HCT116 (cell line): ENCODE measurements around the gene TEKT2. TPM values are rescaled to one million over a fixed set of nuclear protein-coding genes. Genes with fewer than 3 reads are reported as not detected.

Source experiments
- ATAC-seq: fragments of 200-7000 bp; cut with Tn5 transposase; 2 replicates; pipeline ENCODE4 v1.9.1; 2020; ENCODE audit warnings: mild to moderate bottlenecking, moderate library complexity
- BruUV-seq: library from RNA; stranded (reverse); fragments of 400-500 nt; replicated peaks from 2 replicates; lab custom pipeline; 2021; lab: Mats Ljungman, UMichigan
- CTCF ChIA-PET: fragments of 300-600 bp; sonication (Branson Sonifier 250); formaldehyde crosslinking; loops from one replicate; lab custom pipeline; 2021; ENCODE audit warnings: antibody characterized with exemption; lab: Charles Lee
- POLR2A ChIA-PET: fragments of 300-600, 350-600 bp; sonication (Branson Sonifier 250); formaldehyde crosslinking; loops from one replicate; lab custom pipeline; 2021; ENCODE audit warnings: antibody characterized with exemption; lab: Charles Lee
- RAD21 ChIA-PET, 2 experiments: fragments of 300-600 bp; sonication (Branson Sonifier 250); formaldehyde crosslinking; loops; one replicate each; lab custom pipeline; 2023; ENCODE audit warnings: low total read pairs in 2 of 2; ENCODE audit not compliant: uncharacterized antibody in 2 of 2, unreplicated experiment in 2 of 2, low non-redundant PET in 1 of 2; lab: Charles Lee
- DNase-seq: peaks from one replicate; pipeline ENCODE4 v3.0.0-alpha.2; 2010; ENCODE audit warnings: low read depth, low spot score
- H2AFZ ChIP-seq: fragments of 200-600 bp; shearing (Covaris generic), sonication (generic); 2 replicates; pipeline ENCODE4 v1.6.1; 2017; ENCODE audit warnings: low read depth, mixed run types, mixed read lengths, antibody characterized with exemption, low read length; ENCODE audit not compliant: poor library complexity, severe bottlenecking
- H3K27ac ChIP-seq: 2 replicates; pipeline ENCODE4 v1.5.1; 2012; ENCODE audit warnings: low read depth, low read length
- H3K27me3 ChIP-seq: fragments of 200-600 bp; sonication (generic); 2 replicates; pipeline ENCODE4 v1.6.1; 2016; ENCODE audit warnings: mixed run types, low read length, mixed read lengths; ENCODE audit not compliant: insufficient read depth
- H3K36me3 ChIP-seq, 2 experiments: fragments of 200-500 bp in 1 of 2; fragments of 200-600 bp in 1 of 2; sonication (Bioruptor generic) in 1 of 2; sonication (generic) in 1 of 2; 2 replicates each; pipeline versions ENCODE4 v1.5.1 to v1.6.1; 2014 to 2016; ENCODE audit warnings: low read length in 2 of 2, inconsistent platforms in 1 of 2, mixed read lengths in 1 of 2, mixed run types in 1 of 2; ENCODE audit not compliant: insufficient read depth in 2 of 2, control insufficient read depth in 1 of 2
- H3K4me1 ChIP-seq, 2 experiments: fragments of 200-600 bp in 1 of 2; sonication (generic) in 1 of 2; 2 replicates each; pipeline versions ENCODE4 v1.5.1 to v1.6.1; 2012 to 2017; ENCODE audit warnings: low read length in 2 of 2, inconsistent platforms in 1 of 2, mild to moderate bottlenecking in 1 of 2, mixed read lengths in 1 of 2, mixed run types in 1 of 2, moderate library complexity in 1 of 2; ENCODE audit not compliant: insufficient read depth in 2 of 2, control insufficient read depth in 1 of 2
- H3K4me2 ChIP-seq: fragments of 200-600 bp; sonication (generic); 2 replicates; pipeline ENCODE4 v1.6.1; 2017; ENCODE audit warnings: mixed run types, low read length, mixed read lengths
- H3K4me3 ChIP-seq, 2 experiments: fragments of 200-600 bp in 1 of 2; sonication (generic) in 1 of 2; replicated peaks in 1 of 2; 2 replicates each; pipeline ENCODE4 v1.5.1; 2011 to 2016; ENCODE audit warnings: low read length in 2 of 2, control low read depth in 1 of 2, low read depth in 1 of 2, mild to moderate bottlenecking in 1 of 2, mixed read lengths in 1 of 2, mixed run types in 1 of 2
- H3K79me2 ChIP-seq: fragments of 200-600 bp; sonication (generic); 2 replicates; pipeline ENCODE4 v1.6.1; 2017; ENCODE audit warnings: mild to moderate bottlenecking, mixed run types, low read length, moderate library complexity, mixed read lengths; ENCODE audit not compliant: insufficient read depth
- H3K9ac ChIP-seq: fragments of 200-600 bp; sonication (generic); 2 replicates; pipeline ENCODE4 v1.6.1; 2016; ENCODE audit warnings: low read length, mixed read lengths
- H3K9me2 ChIP-seq: fragments of 200-600 bp; sonication (generic), shearing (Covaris generic); 2 replicates; pipeline ENCODE4 v1.6.1; 2017; ENCODE audit warnings: mixed run types, mild to moderate bottlenecking, moderate library complexity; ENCODE audit not compliant: insufficient read depth
- H3K9me3 ChIP-seq, 2 experiments: fragments of 200-500 bp in 1 of 2; fragments of 200-600 bp in 1 of 2; sonication (Bioruptor generic) in 1 of 2; sonication (generic) in 1 of 2; 2 replicates each; pipeline ENCODE4 v1.6.1; 2014 to 2017; ENCODE audit warnings: low read length in 2 of 2, mixed read lengths in 2 of 2, inconsistent platforms in 1 of 2, low read depth in 1 of 2, mild to moderate bottlenecking in 1 of 2, mixed run types in 1 of 2, moderate library complexity in 1 of 2; ENCODE audit not compliant: control insufficient read depth in 1 of 2, insufficient read depth in 1 of 2
- H4K20me1 ChIP-seq: fragments of 200-600 bp; sonication (generic), shearing (Covaris generic); 2 replicates; pipeline ENCODE4 v1.6.1; 2017; ENCODE audit warnings: mixed run types, mild to moderate bottlenecking, moderate library complexity; ENCODE audit not compliant: insufficient read depth
- CBX3 ChIP-seq: IDR thresholded peaks from 2 replicates; pipeline ENCODE4 v1.6.1; 2012; ENCODE audit warnings: low read depth
- CEBPB ChIP-seq: IDR thresholded peaks from 2 replicates; pipeline ENCODE4 v1.6.1; 2012; ENCODE audit warnings: low read depth
- CTCF ChIP-seq, 3 experiments: fragments of 200-600 bp in 1 of 3; sonication (generic) in 1 of 3; IDR thresholded peaks in 2 of 3; conservative IDR thresholded peaks in 1 of 3; 2 replicates each; pipeline ENCODE4 v1.5.1; 2012 to 2017; ENCODE audit warnings: low read depth in 2 of 3, low read length in 2 of 3, antibody characterized with exemption in 1 of 3, borderline replicate concordance in 1 of 3, control low read depth in 1 of 3, mild to moderate bottlenecking in 1 of 3, mixed read lengths in 1 of 3, mixed run types in 1 of 3, moderate library complexity in 1 of 3; ENCODE audit not compliant: insufficient read depth in 1 of 3
- EGR1 ChIP-seq: IDR thresholded peaks from 2 replicates; pipeline ENCODE4 v1.6.1; 2012; ENCODE audit warnings: low read depth
- ELF1 ChIP-seq: IDR thresholded peaks from 2 replicates; pipeline ENCODE4 v1.6.1; 2012; ENCODE audit warnings: low read depth, borderline replicate concordance
- EZH2 ChIP-seq: fragments of 200-600 bp; sonication (generic); IDR thresholded peaks from 2 replicates; pipeline ENCODE4 v1.6.1; 2017; ENCODE audit warnings: antibody characterized with exemption, mixed run types
- EZH2phosphoT487 ChIP-seq: fragments of 200-600 bp; IDR thresholded peaks from 2 replicates; pipeline ENCODE4 v1.6.1; 2018; ENCODE audit warnings: antibody characterized with exemption, borderline replicate concordance
- FOSL1 ChIP-seq: IDR thresholded peaks from 2 replicates; pipeline ENCODE4 v1.6.1; 2012; ENCODE audit warnings: low read depth
- JUND ChIP-seq: IDR thresholded peaks from 2 replicates; pipeline ENCODE4 v1.6.1; 2012
- POLR2A ChIP-seq: IDR thresholded peaks from 2 replicates; pipeline ENCODE4 v1.7.0; 2011; ENCODE audit warnings: borderline replicate concordance; ENCODE audit not compliant: insufficient read depth, insufficient read length; ENCODE audit errors: extremely low read depth
- POLR2AphosphoS5 ChIP-seq: IDR thresholded peaks from 2 replicates; pipeline ENCODE4 v1.6.1; 2011; ENCODE audit warnings: mild to moderate bottlenecking, low read depth, low read length, moderate library complexity
- RAD21 ChIP-seq: IDR thresholded peaks from 2 replicates; pipeline ENCODE4 v1.6.1; 2012; ENCODE audit warnings: low read depth, mild to moderate bottlenecking
- SIN3A ChIP-seq: IDR thresholded peaks from 2 replicates; pipeline ENCODE4 v1.6.1; 2012; ENCODE audit warnings: low read depth
- SRF ChIP-seq: IDR thresholded peaks from 2 replicates; pipeline ENCODE4 v1.6.1; 2012; ENCODE audit warnings: low read depth
- YY1 ChIP-seq: IDR thresholded peaks from 2 replicates; pipeline ENCODE4 v1.6.1; 2011; ENCODE audit warnings: low read length, low read depth, moderate library complexity, mild to moderate bottlenecking; ENCODE audit not compliant: insufficient replicate concordance; ENCODE audit errors: extremely low read depth
- ZFX ChIP-seq: fragments of 450-650 bp; IDR thresholded peaks from 2 replicates; pipeline ENCODE4 v1.6.1; 2017
- ZNF274 ChIP-seq: fragments of 200-500 bp; sonication (Bioruptor generic); IDR thresholded peaks from 2 replicates; pipeline ENCODE4 v1.6.1; 2014; ENCODE audit warnings: mild to moderate bottlenecking, low read depth, low read length, inconsistent platforms
- intact Hi-C: fragments of 100-400 bp; cut with micrococcal nuclease; formaldehyde crosslinking; loops from 2 replicates; pipeline ENCODE4 v1.10.0; 2022
- total RNA-seq: library from RNA; stranded (reverse); gene quantifications from one replicate; pipeline ENCODE4 v1.2.1, GENCODE V29; 2021; ENCODE audit not compliant: unreplicated experiment
- TF ChIP-seq, protein P1 (sequence below): IDR thresholded peaks from 2 replicates; pipeline ENCODE4 v1.6.1; 2012; ENCODE audit warnings: low read depth
- TF ChIP-seq, protein P2 (sequence below): IDR thresholded peaks from 2 replicates; pipeline ENCODE4 v1.6.1; 2012
- TF ChIP-seq, protein P3 (sequence below): IDR thresholded peaks from 2 replicates; pipeline ENCODE4 v1.6.1; 2011; ENCODE audit warnings: mild to moderate bottlenecking, low read length, moderate library complexity; ENCODE audit not compliant: insufficient replicate concordance; ENCODE audit errors: extremely low read depth

TEKT2 gene
- total RNA-seq, 1 experiment from 2014 or later: not detected

GRCh38 chr1:36085686-36086526 is 2.0 kb downstream of the TEKT2 start:
- ChIA-PET POLR2A (no interaction called here), RAD21 (interaction anchor here in 1 of 2 experiments (0.7 kb wide), 1 partner anchor 371 kb away, joined by 3 read pairs; no protein-coding TSS in a partner anchor), CTCF (no interaction called here)
- Histone ChIP-seq H3K9ac (no peak overlapping the region), H3K27me3 (no peaks in the 10 kb centered on the region), H3K27ac (no peak overlapping the region), H3K4me3 (no peak overlapping the region), H3K4me2 (no peak overlapping the region), H4K20me1 (no peaks in the 10 kb centered on the region), H3K36me3 (no peaks in the 10 kb centered on the region), H3K79me2 (peaks cover 21% of the 10 kb centered on the region), H3K4me1 (peaks cover 0 to 18% of the 10 kb centered on the region in 2 experiments; a peak in 2 of 4 replicates), H3K9me3 (no peaks in the 10 kb centered on the region), H3K9me2 (no peaks in the 10 kb centered on the region), H2AFZ (no peak overlapping the region)
- ATAC-seq (no peak), DNase-seq (no peak)
- TF ChIP-seq EZH2phosphoT487 (no peak), SRF (no peak), ZFX (no peak), CTCF (IDR thresholded peaks at IDR 0.05 in 2 of 3, conservative IDR thresholded peaks at IDR 0.05 in 1 of 3; ENCODE audit: borderline replicate concordance in 1 of 3, insufficient read depth in 1 of 3, low read depth in 2 of 3, low read length in 2 of 3) (no peak), EZH2 (no peak), ELF1 (no peak), RAD21 (no peak), EGR1 (no peak), SIN3A (no peak), POLR2A (no peak), CEBPB (no peak), CBX3 (no peak), ZNF274 (no peak), POLR2AphosphoS5 (no peak), FOSL1 (no peak), JUND (no peak), YY1 (no peak)
- TF ChIP-seq, protein P1, sequence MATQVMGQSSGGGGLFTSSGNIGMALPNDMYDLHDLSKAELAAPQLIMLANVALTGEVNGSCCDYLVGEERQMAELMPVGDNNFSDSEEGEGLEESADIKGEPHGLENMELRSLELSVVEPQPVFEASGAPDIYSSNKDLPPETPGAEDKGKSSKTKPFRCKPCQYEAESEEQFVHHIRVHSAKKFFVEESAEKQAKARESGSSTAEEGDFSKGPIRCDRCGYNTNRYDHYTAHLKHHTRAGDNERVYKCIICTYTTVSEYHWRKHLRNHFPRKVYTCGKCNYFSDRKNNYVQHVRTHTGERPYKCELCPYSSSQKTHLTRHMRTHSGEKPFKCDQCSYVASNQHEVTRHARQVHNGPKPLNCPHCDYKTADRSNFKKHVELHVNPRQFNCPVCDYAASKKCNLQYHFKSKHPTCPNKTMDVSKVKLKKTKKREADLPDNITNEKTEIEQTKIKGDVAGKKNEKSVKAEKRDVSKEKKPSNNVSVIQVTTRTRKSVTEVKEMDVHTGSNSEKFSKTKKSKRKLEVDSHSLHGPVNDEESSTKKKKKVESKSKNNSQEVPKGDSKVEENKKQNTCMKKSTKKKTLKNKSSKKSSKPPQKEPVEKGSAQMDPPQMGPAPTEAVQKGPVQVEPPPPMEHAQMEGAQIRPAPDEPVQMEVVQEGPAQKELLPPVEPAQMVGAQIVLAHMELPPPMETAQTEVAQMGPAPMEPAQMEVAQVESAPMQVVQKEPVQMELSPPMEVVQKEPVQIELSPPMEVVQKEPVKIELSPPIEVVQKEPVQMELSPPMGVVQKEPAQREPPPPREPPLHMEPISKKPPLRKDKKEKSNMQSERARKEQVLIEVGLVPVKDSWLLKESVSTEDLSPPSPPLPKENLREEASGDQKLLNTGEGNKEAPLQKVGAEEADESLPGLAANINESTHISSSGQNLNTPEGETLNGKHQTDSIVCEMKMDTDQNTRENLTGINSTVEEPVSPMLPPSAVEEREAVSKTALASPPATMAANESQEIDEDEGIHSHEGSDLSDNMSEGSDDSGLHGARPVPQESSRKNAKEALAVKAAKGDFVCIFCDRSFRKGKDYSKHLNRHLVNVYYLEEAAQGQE: no peak
- TF ChIP-seq, protein P2, sequence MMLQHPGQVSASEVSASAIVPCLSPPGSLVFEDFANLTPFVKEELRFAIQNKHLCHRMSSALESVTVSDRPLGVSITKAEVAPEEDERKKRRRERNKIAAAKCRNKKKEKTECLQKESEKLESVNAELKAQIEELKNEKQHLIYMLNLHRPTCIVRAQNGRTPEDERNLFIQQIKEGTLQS: no peak
- TF ChIP-seq, protein P3, sequence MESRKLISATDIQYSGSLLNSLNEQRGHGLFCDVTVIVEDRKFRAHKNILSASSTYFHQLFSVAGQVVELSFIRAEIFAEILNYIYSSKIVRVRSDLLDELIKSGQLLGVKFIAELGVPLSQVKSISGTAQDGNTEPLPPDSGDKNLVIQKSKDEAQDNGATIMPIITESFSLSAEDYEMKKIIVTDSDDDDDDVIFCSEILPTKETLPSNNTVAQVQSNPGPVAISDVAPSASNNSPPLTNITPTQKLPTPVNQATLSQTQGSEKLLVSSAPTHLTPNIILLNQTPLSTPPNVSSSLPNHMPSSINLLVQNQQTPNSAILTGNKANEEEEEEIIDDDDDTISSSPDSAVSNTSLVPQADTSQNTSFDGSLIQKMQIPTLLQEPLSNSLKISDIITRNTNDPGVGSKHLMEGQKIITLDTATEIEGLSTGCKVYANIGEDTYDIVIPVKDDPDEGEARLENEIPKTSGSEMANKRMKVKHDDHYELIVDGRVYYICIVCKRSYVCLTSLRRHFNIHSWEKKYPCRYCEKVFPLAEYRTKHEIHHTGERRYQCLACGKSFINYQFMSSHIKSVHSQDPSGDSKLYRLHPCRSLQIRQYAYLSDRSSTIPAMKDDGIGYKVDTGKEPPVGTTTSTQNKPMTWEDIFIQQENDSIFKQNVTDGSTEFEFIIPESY: no peak
- intact Hi-C loops: loop anchor here (10.0 kb wide), 1 partner anchor 231 kb away; no protein-coding TSS in a partner anchor
- BruUV-seq: no TSS peak
